ENCODE results near the gene CCNDBP1.
A peak's percentile ranks its signal among the peaks of the same experiment; 100 is the strongest.
"Not testable (repeated sequence)": the region's sequence is repeated elsewhere in the genome, so short reads cannot be mapped to it uniquely, and the experiment has no call there.

Gene CCNDBP1, protein sequence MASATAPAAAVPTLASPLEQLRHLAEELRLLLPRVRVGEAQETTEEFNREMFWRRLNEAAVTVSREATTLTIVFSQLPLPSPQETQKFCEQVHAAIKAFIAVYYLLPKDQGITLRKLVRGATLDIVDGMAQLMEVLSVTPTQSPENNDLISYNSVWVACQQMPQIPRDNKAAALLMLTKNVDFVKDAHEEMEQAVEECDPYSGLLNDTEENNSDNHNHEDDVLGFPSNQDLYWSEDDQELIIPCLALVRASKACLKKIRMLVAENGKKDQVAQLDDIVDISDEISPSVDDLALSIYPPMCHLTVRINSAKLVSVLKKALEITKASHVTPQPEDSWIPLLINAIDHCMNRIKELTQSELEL

DNA sequence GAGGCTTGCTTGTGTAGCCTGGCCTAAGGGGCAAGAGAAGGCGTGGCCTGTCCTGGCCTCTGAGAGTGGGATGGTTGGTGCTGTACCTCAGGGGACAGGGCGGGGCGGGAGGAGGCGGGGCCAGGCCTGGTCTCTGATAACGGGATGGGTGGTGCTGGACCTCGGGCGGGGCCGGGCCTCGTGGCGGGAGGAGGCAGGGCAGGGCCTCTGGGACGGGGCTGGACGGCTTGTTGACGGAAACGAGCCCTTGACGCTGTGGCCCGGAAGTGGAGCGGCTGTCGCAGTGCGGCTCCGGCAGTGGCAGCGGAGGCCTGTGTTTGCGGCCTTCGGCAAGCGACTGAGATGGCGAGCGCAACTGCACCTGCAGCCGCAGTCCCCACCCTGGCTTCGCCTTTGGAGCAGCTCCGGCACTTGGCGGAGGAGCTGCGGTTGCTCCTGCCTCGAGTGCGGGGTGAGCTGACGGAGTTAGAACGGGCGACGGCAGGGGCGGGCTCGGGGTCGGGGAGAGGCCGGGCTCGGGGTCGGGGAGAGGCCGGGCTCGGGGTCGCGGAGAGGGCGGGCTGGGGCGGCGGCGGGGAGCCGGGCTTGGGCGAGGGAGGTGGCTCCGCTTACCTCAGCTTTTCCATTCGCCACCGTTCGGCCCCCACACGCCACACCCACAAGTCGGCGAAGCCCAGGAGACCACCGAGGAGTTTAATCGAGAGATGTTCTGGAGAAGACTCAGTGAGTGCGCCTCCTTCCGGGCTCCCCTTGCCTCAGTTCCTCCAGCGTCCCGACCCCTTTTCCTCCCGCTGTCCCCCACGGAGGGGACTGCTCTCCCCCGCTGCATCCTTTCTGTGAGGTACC lies at the start of gene CCNDBP1:
TSS of gene CCNDBP1 (plus strand) at position 247 of the 846 bp plus-strand sequence. CDS start at position 343, 96 bp downstream.
- DNase-seq (ENCODE audit: low read depth) = peak; percentile 63

DNA sequence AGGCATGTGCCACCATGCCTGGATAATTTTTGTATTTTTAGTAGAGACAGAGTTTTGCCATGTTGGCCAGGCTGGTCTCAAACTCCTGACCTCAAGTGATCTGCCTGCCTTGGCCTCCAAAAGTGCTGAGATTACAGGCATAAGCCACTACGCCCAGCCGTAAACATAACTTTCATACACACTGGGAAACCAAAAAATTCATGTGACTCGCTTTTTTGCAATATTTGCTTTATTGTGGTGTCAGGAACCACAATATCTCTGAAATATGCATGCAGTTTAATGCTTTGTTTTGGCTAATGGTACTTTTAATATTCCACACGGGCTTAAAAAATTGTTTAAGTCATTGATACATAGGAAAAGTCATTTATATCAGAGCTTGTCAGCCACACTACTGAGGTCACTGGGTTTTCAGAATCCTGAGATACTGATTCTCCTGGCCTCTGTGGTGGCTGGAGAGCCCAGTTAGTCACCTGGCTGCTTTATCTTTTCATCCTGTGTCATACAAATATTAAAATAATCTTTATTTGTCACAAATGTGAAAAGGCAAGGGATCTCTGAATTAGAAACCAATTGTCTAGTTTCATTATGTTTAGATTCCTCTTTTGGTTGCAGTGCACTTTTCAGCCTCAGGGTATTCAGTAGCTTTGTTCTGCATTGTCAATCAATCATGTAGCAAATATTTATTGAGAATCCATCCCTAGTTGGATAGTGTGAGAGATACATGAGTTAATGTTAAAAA lies 41.8 kb upstream of the CCNDBP1 start:
- DNase-seq (ENCODE audit: low read depth) = no peak

DNA sequence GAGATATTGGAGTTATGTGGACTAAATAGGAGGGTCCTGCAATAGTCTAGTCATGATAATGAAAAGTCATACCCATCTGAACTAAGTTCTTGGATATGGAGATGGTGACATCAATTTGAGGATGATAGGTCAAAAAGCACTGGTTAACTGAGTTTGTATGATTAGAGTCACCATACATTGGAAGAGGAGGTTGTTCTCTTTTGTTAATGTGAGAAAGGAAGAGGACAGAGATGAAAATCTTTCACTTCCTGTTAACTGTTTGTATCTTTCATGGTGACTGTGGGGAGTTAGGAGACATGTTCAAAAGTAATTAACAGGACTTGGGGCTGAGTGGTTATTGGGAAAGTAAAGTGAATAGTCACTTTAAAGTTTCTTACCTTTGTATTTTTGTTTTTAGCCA lies 40.7 kb upstream of the CCNDBP1 start:
- no peak for DNase-seq (ENCODE audit: low read depth)

DNA sequence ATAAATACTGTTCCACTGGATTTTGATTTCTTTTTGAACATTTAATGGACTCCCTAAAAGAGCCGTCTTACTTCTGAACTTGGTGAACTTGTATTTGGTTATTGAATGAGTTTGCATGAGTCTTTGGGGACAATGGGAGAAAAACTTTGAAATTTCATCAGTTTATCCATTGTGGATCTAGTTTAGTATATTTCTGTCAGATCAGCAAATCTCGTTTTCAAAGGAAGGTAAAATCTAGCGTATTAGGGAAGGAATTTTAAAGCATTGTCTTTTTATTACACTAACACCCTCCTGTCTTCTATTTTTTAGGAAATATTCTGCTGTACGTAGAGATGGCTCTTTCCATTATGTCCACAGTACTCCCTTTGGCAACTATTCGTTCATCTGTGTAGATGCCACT lies 39.0 kb upstream of the CCNDBP1 start:
- DNase-seq (ENCODE audit: low read depth) = no peak

DNA sequence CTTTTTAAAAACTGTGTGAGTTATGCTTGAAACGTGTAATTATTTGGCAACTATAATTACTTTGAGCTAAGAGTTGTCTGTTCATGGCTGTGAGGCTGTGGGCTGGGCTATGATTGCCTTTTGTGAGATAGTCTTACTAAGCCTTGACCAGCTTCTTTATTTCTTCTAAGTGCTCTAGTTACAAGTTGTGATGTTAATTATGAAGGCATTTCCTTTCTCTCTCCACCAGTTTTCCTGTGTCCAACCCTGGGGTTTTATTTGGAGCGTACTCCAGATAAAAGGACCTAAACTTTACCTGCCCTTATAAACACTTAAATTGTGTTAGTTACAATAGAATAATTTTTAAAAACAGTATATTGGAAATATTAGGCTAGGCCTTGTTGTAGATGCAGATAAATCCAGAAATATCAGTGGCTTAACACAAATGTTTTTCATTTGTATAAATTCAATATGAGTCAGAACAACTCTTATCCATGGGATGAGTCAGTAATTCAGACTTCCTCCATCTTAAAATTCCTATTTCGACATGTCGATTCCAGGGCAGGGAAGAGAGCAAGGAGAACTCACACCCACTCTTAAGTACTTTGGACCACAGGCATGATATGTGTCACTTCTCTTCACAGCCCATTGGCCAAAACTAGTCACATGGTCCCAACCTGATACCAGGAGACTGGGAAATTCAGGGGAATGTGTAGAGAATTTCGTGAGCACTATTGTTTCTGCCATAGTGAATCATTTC lies 34.8 kb upstream of the CCNDBP1 start:
- peak; percentile 77 for DNase-seq (ENCODE audit: low read depth)

DNA sequence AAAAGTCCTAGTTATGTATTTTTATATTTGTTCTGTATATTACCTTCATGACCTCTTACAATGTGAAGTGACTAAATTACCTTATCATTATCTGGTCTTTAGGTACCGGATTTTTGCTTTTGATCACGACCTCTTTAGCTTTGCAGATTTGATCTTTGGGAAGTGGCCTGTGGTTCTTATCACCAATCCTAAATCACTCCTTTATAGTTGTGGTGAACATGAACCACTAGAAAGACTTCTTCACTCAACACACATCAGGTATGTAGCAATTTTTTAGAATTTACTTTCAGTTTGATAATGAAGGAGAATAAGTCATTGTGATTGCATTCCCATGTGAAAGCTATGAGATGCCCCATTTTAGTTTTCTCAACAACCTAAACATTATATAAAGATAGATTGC lies 33.5 kb upstream of the CCNDBP1 start:
- no peak for DNase-seq (ENCODE audit: low read depth)

DNA sequence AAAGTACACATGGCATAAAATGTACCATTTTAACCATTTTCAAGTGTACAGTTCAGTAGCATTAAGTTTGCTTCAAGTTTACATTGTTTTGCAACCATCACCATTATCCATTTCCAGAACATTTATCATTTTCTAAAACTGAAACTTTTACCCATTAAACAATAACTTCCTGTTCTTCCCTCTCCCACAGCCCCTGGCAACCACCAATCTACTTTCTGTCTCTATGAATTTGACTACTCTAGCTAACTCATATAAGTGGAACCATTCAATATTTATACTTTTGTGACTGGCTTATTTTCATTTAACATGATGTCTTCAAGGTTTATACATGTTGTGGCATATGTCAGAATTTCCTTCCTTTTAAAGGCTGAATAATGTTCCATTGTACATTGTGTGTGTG lies 31.9 kb upstream of the CCNDBP1 start:
- no peak for DNase-seq (ENCODE audit: low read depth)

DNA sequence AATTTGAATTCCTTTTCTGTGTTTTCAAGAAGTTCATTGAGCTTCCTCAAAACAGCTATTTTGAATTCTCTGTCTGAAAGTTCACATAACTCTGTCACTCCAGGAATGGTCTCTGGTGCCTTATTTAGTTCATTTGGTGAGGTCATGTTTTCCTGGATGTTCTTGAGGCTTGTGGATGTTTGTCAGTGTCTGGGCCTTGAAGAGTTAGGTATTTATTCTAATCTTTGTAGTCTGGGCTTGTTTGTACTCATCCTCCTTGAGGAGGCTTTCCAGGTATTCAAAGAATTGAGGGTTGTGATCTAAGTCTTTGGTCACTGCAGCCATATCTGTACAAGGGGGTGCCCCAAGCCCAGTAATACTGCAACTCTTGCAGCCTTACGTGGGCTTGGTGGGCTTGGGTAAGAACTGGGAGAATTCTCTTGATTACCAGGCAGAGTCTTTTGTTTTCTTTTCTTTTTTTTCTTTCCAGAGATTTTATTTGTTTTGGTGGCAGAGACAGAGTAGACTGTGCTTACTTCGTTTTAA lies 19.3 kb upstream of the CCNDBP1 start:
- DNase-seq (ENCODE audit: low read depth) = no peak

DNA sequence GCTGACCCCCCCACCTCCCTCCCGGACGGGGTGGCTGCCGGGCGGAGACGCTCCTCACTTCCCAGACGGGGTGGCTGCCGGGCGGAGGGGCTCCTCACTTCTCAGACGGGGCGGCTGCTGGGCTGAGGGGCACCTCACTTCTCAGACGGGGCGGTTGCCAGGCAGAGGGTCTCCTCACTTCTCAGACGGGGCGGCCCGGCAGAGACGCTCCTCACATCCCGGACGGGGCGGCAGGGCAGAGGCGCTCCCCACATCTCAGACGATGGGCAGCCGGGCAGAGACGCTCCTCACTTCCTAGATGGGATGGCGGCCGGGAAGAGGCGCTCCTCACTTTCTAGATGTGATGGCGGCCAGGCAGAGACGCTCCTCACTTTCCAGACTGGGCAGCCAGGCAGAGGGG lies 17.9 kb upstream of the CCNDBP1 start:
- not testable (repeated sequence) for DNase-seq (ENCODE audit: low read depth)

DNA sequence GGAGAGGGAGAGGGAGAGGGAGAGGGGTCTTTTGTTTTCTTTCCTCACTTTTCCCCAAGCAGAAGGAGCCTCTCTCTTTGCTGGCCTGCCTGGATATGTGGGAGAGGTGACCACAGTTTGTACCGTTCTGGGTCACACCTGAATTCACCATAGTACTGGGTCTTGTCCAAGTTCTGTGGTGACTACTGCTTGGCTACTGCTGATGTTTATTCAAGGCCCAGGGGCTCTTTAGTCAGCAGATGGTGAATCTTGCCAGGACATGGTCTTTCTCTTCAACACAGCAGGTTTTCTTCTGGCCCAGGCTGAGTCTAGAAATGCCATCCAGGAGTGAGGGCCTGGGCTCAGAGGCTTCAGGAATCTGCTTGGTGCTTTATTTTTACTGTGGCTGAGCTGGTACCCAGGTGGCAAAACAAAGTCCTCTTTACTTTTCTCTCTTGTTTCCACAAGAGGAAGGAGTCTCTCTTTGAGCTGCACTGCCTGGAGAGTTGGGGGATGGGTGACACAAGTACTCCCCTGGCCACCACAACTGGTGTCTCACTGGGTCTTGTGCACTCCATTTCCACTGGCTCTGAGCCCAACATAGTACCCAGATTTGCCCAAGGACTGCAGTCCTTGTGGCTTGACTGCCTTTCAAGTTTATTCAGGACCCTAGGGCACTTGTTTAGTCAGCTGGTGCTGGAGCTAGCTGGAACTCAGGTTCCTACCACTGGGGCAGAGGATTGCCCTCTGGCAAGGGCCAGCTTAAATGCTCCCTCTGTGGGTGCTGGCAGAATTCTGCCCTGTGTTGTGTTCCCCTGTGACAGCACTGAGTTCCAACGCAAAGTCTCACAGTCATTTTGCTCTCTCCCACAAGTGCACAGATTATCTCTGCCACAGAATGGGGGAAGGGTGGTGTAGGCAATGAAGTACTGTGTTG lies 16.8 kb upstream of the CCNDBP1 start:
- DNase-seq (ENCODE audit: low read depth) = no peak

DNA sequence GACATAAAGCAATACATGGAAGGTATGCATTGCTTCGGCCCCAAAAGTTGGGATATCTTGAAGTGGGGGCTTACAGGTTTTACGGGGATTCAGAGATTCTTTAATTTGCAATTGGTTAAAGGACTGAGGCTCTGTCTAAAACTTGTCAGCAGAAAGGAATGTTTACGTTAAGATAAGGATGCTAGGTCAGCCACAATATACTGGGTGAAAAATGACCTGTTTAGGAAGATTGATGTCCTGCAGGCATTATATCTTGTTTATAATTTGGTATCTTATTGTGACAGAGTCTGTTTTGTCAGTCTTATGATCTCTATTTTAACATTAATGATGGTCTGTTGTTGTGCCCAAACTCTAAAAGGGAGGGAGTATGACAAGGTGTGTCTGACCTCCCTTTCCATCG lies 15.3 kb upstream of the CCNDBP1 start:
- DNase-seq (ENCODE audit: low read depth) = no peak

DNA sequence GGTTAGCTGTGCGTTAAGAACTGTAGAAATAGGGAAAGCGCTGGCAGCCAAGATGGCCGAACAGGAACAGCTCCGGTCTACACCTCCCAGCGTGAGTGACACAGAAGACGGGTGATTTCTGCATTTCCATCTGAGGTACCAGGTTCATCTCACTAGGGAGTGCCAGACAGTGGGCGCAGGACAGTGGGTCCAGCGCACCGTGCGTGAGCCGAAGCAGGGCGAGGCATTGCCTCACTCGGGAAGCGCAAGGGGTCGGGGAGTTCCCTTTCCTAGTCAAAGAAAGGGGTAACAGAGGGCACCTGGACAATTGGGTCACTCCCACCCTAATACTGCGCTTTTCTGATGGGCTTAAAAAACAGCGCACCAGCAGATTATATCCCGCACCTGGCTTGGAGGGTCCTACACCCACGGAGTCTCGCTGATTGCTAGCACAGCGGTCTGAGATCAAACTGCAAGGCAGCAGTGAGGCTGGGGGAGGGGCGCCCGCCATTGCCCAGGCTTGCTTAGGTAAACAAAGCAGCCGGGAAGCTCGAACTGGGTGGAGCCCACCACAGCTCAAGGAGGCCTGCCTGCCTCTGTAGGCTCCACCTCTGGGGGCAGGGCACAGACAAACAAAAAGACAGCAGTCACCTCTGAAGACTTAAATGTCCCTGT lies 9.4 kb upstream of the CCNDBP1 start:
- not testable (repeated sequence) for DNase-seq (ENCODE audit: low read depth)

DNA sequence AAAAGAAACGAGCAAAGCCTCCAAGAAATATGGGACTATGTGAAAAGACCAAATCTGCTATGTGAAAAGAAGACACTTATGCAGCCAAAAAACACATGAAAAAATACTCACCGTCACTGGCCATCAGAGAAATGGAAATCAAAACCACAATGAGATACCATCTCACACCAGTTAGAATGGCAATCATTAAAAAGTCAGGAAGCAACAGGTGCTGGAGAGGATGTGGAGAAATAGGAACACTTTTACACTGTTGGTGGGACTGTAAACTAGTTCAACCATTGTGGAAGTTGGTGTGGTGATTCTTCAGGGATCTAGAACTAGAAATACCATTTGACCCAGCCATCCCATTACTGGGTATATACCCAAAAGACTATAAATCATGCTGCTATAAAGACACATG lies 8.1 kb upstream of the CCNDBP1 start:
- DNase-seq (ENCODE audit: low read depth) = not testable (repeated sequence)

DNA sequence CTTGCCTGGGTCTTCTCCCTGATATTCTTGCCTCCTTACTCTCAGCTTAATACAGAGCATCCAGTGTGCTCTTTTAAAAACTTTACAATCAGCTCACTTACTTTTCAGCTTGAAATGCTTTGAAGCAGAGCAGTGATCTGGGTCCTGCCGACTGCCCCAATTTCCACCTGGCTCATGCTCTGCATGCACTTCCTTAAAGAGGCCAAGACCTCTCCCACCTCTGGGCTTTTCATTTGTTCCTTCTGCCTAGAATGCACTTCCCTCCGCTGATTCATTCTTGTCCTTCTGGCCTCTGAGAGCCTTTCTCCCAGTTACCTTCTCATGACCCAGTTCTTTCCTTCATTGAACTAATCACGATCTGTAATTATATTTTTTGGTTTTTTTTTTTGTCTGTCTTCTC lies 1.9 kb upstream of the CCNDBP1 start:
- no peak for DNase-seq (ENCODE audit: low read depth)

DNA sequence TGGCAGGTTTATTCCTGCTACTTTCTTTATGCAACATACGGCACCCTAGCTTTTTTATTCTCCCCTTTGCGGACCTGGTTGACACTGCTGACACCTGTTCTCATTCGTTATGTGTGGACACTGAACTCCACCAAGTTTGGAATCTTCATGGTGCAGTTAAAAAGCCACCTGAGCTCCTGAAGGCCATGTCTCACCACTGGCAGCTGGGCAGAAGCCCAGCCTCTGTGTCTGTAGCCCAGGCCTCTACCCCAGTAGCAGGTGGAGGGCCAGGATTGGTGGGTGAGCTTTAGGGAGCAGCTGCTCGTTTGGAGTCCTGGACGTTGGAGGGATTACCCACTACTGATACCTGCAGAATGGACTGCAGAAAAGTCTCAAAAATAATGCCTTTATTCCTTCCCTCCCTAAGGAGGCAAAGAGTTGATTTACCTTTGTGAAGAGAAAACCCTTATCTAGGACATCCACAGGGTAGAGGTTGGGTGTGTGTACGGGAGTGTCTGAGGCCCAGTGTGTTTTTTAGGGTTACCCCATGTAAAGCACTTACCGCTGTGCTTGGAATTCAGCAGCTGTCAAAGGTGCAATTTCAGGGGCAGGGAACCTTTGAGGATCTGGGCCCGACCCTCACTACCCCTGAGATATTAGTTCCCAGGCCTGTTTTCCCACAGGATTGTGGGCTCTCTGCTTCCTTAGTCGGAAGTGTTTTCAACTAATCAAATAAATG lies 637 bp upstream of the CCNDBP1 start:
- no peak for DNase-seq (ENCODE audit: low read depth)

DNA sequence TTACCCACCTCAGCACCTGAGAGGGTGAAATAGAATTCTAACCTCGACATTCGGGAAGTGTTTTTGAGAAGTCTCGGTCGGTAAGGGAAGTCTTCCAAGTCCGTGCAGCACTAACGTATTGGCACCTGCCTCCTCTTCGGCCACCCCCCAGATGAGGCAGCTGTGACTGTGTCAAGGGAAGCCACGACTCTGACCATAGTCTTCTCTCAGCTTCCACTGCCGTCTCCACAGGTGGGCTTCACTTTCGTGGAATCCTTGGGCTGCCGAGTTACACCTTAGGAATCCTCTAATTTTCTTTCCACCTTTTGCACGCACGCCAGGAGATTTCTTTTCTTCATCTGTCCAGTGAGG lies 775 bp downstream of the CCNDBP1 start:
- DNase-seq (ENCODE audit: low read depth) = no peak

DNA sequence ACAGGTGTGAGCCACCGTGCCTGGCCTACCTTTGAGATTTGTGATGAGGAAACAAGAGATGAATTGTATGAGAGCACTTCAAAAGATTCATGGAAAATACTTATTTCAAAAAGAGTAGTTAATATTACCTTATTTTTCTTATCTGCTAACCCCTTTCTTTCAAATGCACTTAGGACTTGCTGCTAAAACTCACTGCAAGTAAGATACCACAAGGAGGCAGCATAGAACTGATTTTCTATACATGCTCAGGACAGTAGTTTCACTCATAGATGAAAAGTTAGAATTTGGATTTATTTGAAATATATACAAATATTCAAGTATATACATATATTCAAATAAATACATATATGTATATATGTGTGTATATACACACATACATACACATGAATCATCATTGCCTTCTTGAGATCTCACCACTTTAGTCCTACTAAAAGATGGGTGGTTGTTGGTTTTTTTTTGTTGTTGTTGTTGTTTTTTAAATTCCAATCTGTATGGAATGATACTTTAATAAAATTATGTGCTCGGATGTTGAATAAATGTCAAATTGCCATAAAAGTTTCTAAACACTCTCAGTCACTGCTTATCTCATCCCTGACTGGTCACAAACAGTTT lies 2.4 kb downstream of the CCNDBP1 start:
- DNase-seq (ENCODE audit: low read depth) = no peak

DNA sequence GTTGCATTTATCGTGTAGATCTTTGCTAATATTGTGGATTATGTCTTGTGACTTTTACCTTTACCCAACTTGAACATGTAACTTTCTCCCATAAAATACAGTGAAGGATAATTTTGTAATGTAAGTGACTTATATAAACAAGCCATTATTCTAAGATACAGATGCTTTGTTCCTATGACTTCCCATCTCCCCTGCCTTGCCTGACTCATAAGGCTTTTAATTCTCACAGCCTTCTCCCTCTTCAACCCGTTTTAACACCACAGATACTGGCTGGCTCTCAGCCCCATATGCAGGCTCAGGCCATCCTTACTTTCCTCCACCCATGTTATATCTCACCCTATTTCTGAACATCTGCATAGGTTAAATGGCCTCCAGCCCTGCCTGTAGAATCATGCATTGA lies 4.1 kb downstream of the CCNDBP1 start:
- no peak for DNase-seq (ENCODE audit: low read depth)

DNA sequence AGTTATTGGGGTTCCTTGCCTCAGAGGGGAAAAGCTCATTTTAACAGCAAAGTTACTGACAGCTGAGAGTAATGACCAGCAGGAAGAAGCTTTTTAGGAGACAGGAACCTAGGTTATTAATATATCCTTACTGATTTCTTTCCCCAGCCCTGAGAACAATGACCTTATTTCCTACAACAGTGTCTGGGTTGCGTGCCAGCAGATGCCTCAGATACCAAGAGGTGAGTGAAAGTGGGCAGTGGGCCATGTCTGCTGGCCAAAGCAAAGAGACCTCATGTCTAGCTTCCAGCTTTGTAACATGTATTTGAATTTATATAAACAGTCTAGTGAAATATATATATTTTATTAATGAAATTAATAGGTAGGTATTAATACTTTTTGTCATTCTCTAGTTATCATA lies 5.0 kb downstream of the CCNDBP1 start:
- no peak for DNase-seq (ENCODE audit: low read depth)

Data from GM04504 (cell line).